ENCODE results near the gene TPRKB.
"Not testable (repeated sequence)": the region's sequence is repeated elsewhere in the genome, so short reads cannot be mapped to it uniquely, and the experiment has no call there.

The TPRKB gene

DNA sequence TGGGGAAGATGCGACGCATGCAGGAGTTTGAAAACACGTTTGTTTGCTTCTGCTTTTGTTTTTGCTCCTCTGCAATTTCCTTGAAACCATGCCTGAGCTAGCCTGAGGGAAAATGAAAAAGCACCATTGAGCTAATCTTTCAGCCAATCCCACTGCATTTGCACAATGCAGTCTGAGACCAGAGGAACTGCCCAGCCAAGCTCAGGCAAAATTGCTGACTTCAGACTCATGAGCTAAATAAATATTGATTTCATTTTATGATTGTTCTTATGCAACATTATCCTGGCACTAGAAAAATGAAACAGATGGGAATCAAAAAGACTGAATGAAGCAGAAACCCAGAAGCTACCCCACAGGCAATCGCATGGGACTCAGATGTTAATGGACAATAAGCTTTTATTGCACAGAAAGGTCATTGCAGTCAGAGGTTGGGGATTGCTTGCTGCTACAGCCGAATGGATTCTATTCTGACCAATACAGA is 37.0 kb downstream of the TPRKB start:
- no peak for DNase-seq (ENCODE audit: low spot score)

DNA sequence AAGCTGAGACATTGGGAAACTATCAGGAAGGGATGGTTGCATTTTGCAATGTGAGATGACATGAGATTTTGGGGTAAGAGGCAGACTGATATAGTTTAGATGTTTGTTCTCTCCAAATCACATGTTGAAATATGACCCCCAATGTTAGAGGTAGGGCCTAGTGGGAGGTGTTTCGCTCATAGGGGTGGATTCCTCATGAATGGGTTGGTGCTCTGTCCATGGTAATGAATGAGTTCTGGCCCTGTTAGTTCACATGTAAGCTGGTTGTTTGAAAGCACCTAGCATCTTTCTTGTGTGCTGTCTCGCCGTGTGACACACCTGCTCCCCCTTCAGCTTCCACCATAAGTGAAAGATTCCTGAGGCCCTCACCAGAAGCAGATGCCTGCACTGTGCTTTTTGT is 37.7 kb downstream of the TPRKB start:
- no peak for DNase-seq (ENCODE audit: low spot score)

DNA sequence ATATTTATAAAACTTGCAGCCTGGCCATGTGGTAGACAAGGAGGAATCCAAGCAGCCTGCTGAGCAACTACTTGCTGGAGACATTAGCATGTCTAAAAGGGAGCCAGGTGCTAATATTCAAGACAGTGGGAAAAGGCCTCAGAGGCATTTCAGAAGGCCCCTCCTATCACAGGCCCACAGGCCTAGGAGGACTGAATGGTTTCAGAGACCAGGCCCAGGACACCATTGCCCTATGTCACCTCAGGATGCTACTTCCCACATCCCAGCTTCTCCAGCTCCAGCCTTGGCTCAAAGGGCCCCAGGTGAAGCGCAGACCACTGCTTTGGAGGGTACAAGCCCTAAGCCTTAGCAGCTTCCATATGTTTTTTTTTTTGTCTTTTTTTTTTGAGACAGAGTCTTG is 39.0 kb downstream of the TPRKB start:
- no peak for DNase-seq (ENCODE audit: low spot score)

DNA sequence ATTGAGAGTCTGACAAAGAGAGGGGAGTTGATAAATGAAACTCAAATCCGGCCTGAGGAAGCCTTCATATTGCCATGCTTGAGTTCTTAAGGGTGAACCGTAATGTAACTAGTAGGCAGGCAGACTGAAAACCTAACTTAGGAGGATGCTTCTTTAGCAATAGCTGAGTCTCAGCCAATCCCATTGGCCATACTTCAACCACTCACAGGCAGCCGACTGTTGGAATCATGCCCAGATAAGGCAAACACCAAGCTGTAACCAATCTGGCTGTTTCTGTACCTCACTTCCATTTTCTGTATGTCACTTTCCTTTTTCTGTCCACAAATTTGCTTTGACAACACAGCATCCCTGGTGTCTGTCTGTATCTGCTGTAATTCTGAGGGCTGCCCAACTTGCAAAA is 39.5 kb downstream of the TPRKB start:
- DNase-seq (ENCODE audit: low spot score) = no peak

DNA sequence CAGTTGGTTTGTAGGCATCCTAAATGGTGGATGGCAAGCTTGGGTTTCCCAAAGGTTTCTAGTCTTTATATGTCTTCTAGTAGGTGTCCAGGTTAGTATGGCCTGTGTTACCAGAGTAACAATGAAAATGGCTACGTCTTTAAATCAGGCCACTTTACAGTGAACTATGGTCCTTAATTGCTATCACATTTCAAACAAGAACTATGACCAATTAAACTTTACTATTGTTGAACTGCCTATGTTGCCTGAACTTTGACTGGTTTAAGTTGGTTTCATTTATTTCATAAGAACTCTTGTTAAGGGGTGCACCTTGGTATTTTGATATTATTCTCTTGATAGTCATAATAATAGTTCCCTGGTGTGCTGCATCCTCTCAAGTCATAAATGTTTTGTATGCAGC is 40.2 kb downstream of the TPRKB start:
- DNase-seq (ENCODE audit: low spot score) = not testable (repeated sequence)

DNA sequence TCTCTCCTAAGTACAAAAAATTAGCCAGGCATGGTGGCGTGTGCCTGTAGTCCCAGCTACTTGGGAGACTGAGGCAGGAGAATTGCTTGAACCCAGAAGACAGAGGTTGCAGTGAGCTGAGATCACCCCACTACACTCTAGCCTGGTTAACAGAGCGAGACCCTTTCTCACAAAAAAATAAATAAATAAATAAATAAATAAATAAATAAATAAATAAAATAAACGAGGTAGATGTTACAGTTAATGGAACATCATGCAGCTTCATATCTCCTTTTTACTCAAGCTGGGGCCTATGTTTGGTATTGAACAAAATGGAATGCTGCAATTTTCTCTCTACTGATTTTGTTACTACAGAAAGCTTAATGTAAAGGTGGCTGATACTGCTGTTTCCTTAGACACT is 40.6 kb downstream of the TPRKB start:
- not testable (repeated sequence) for DNase-seq (ENCODE audit: low spot score)

DNA sequence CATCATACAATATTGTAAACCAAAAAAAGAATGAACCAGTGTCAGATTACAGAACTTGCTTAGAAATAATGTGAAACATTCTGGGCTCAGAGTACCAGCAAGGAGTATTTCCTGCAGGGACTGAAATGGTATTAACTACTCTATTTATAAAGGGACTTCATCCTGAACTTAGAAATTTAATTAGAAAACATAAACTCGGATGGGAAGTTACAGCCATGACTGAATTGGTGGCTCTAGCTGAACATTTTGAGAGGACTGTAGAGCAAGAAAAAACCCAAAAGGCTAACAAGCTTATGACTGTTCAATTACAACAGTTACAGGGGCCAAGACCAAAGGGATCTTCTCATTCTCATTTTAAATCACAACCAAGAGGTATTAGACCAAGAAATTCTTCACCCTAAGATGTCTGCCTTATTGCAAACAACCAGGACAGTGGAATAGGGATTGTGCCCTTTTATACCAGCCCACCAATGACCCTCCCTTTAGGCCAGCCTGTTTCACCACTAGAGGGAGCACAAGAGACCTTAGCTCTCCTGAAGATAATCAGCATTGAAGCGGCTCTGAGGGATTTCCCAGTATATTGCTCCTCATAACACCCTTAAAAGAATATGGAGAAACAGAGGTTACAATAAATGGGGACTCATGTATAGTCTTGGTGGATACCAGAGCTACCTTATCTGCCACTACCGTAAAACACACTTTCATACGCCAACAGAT is 46.6 kb downstream of the TPRKB start:
- peak; percentile 22 for DNase-seq (ENCODE audit: low spot score)

DNA sequence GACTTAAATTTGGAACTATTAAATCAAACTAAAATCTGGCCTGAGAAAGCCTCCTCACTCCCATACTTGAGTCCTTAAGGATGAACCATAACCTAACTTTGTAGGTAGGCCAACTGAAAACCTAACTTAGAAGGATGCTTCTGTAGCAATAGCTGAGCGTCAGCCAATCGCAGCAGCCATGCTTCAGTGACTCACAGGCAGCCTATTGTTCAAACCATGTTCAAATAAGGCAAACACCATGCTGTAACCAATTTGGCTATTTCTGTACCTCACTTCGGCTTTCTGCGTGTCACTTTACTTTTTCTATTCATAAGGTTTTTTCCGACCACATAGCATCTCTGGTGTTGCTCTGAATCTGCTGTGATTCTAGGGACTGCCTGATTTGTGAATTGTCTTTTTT is 48.7 kb downstream of the TPRKB start:
- not testable (repeated sequence) for DNase-seq (ENCODE audit: low spot score)

DNA sequence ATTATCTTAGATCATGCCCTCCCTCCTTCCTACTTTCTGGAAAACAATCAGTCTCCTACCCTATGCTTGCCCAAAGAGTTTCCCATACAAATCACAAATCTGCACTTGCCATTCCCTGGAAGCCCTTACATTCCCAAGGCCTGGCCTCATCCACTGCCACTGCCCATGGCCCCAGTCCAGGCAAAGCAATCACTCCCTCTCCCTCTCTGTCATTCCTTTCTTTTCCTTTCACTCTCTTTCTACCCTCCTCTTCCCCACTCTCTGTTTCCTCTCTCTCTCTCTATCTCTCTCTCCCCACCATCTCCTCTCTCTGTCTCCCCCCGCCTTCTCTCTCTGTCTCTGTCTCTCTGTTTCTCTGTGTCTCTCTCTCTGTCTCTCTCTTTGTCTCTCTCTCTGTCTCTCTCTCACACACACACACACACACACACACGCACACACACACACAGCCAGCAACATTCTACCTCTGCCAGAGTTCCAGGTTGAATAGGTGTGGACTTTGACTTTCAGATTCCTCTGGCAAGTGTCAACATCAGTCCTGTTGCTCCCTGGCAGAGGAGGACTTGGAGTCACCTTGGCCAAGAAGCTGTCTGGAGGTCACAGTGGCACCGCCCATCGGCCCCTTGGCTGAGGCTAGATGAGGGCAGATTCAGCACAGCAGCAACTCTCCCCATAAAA is 51.2 kb downstream of the TPRKB start:
- DNase-seq (ENCODE audit: low spot score) = no peak

DNA sequence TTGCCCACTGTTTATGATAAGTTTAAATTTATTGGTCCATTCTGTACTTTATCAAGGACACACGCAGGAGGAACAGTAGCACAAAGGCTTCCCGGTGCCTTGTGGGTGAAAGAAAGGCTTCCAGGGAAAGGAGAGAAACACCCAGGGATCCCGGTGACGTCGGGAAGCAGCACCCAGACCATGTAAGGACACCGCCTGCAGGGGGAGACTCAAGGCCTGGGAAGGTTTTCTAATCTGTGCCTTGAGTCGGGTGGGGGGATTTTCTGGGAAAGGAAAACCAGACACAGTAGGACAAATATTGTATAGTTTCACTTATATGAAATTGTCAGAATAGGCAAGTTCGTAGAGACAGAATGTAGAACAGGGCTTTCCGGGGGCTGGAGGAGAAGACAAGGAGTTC is 52.2 kb downstream of the TPRKB start:
- not testable (repeated sequence) for DNase-seq (ENCODE audit: low spot score)

DNA sequence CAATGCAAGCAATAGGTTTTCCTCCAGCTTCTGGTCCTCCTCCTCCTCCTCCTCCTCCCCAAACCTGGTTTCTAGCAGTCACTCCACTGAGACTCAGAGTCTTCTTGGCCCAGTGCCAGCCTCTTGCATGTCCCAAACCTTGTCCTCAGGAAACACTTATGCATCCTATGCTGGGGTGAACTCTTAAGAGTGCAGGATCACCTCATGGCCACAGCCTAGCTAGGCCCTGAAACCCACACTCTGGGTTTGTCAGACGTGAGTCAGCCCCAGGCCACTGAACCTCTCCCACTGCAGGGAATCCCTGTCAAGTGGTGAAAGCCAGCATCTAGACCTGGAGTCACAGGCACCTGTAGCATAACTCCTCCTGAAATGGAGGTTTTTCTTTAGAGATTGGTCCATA is 52.8 kb downstream of the TPRKB start:
- DNase-seq (ENCODE audit: low spot score) = not testable (repeated sequence)

DNA sequence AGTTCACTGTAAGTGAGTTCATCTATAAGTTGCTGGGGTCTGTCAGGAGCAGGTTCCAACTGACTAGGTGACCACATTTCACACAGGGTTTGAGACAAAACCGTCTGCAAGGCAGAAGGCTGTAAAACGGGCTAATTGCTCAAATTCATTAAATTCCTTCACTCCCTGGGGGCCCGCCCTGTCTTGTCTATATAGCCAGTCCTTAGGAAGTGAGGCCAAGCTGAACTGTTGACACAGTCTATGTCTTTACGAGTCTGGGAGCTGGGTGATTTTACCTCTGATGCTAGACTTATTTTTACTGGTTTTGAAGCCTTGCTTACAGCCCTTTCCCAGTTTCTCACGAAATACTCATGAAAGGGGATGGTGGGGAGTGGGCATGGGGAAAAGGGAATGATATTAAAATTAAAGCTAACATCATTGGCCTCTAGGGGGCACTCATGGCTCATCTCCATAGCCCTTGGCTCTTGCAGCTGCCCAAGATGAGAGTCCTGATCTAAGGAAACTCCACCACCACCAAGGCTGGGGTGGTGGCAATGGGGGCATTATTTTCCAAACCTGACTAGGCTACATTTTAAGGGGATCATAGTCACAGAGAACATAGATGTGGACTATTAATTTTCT is 57.1 kb downstream of the TPRKB start:
- peak; percentile 13 for DNase-seq (ENCODE audit: low spot score)

Data from CD4-positive, alpha-beta T cell treated with Interleukin-2 at 100 ng/mL for 4 hours (primary cell).